Liver (tissue), 9 donors: Measurements from ENCODE around the gene SUGCT. TPM values are rescaled to one million over a fixed set of nuclear protein-coding genes. Genes with fewer than 3 reads are reported as not detected.

Experiments
- DNase-seq: peaks from one replicate; pipeline ENCODE4 v3.0.0-alpha.2; 2017; ENCODE audit warnings: low spot score
- H3K27ac ChIP-seq, 2 donors: one replicate each; pipeline ENCODE4 v1.7.0; 2013; ENCODE audit warnings: inconsistent platforms in 2 of 2, low read length in 2 of 2, control low read depth in 1 of 2, low read depth in 1 of 2, mild to moderate bottlenecking in 1 of 2
- H3K27me3 ChIP-seq, 4 donors: one replicate each; pipeline versions ENCODE4 v1.6.1 to v1.7.0; 2013; ENCODE audit warnings: low read length in 3 of 4, inconsistent platforms in 1 of 4, mild to moderate bottlenecking in 1 of 4, moderate library complexity in 1 of 4; ENCODE audit not compliant: control insufficient read depth in 4 of 4, insufficient read depth in 4 of 4
- H3K36me3 ChIP-seq, 4 donors: one replicate each; pipeline versions ENCODE4 v1.6.1 to v1.7.0; 2013; ENCODE audit warnings: low read length in 3 of 4, mild to moderate bottlenecking in 3 of 4, low read depth in 1 of 4, moderate library complexity in 1 of 4; ENCODE audit not compliant: control insufficient read depth in 4 of 4, insufficient read depth in 3 of 4
- H3K4me1 ChIP-seq, 4 donors: one replicate each; pipeline versions ENCODE4 v1.6.1 to v1.7.0; 2013; ENCODE audit warnings: low read length in 3 of 4, mild to moderate bottlenecking in 3 of 4, moderate library complexity in 1 of 4; ENCODE audit not compliant: control insufficient read depth in 4 of 4, insufficient read depth in 4 of 4
- H3K4me3 ChIP-seq, 3 donors: one replicate each; pipeline versions ENCODE4 v1.6.1 to v1.7.0; 2013; ENCODE audit warnings: low read length in 3 of 3, control low read depth in 1 of 3, low read depth in 1 of 3, mild to moderate bottlenecking in 1 of 3
- H3K9ac ChIP-seq, 2 donors: one replicate each; pipeline ENCODE4 v1.7.0; 2013; ENCODE audit warnings: low read length in 2 of 2, mild to moderate bottlenecking in 2 of 2, moderate library complexity in 2 of 2, control low read depth in 1 of 2, low read depth in 1 of 2
- H3K9me3 ChIP-seq, 4 donors: one replicate each; pipeline versions ENCODE4 v1.6.1 to v1.7.0; 2013; ENCODE audit warnings: low read length in 3 of 4; ENCODE audit not compliant: control insufficient read depth in 4 of 4
- EGR1 ChIP-seq, 2 donors: IDR thresholded peaks; 2 replicates each; pipeline ENCODE4 v1.6.1; 2016 to 2018; ENCODE audit warnings: antibody characterized with exemption in 2 of 2, low read depth in 2 of 2
- FOXA1 ChIP-seq: IDR thresholded peaks from 2 replicates; pipeline ENCODE4 v1.6.1; 2016; ENCODE audit warnings: antibody characterized with exemption
- FOXA2 ChIP-seq: IDR thresholded peaks from 2 replicates; pipeline ENCODE4 v1.6.1; 2016; ENCODE audit warnings: antibody characterized with exemption
- HNF4G ChIP-seq: IDR thresholded peaks from 2 replicates; pipeline ENCODE4 v1.6.1; 2016; ENCODE audit warnings: antibody characterized with exemption
- JUND ChIP-seq, 2 donors: IDR thresholded peaks; 2 replicates each; pipeline ENCODE4 v1.6.1; 2016; ENCODE audit warnings: antibody characterized with exemption in 2 of 2
- NR2F2 ChIP-seq: IDR thresholded peaks from 2 replicates; pipeline ENCODE4 v1.6.1; 2016; ENCODE audit warnings: antibody characterized with exemption
- RAD21 ChIP-seq, 2 donors: IDR thresholded peaks; 2 replicates each; pipeline ENCODE4 v1.6.1; 2016; ENCODE audit warnings: antibody characterized with exemption in 2 of 2, mild to moderate bottlenecking in 2 of 2
- RXRA ChIP-seq, 2 donors: IDR thresholded peaks; 2 replicates each; pipeline ENCODE4 v1.6.1; 2017 to 2018; ENCODE audit warnings: antibody characterized with exemption in 2 of 2, mild to moderate bottlenecking in 1 of 2
- SP1 ChIP-seq: IDR thresholded peaks from 2 replicates; pipeline ENCODE4 v1.6.1; 2018; ENCODE audit warnings: antibody characterized with exemption, mild to moderate bottlenecking
- TAF1 ChIP-seq: conservative IDR thresholded peaks from 2 replicates; pipeline ENCODE4 v1.6.1; 2016; ENCODE audit warnings: antibody characterized with exemption, mild to moderate bottlenecking
- YY1 ChIP-seq: IDR thresholded peaks from 2 replicates; pipeline ENCODE4 v1.6.1; 2016; ENCODE audit warnings: antibody characterized with exemption, mild to moderate bottlenecking
- WGBS: extraction: QIAGEN DNeasy Blood & Tissue Kit; methylation state at CpG from one replicate; pipeline ENCODE4 v1.1.7; 2013; 5-methylcytosine and 5-hydroxymethylcytosine counted together
- polyA plus RNA-seq, 2 donors: library from polyadenylated mRNA; stranded (reverse) in 1 of 2; unstranded in 1 of 2; fragments of 200-250 nt in 1 of 2; fragments of >200 nt in 1 of 2; fragmentation: Nextera tagmentation in 1 of 2; extraction: Ambion mirVana in 1 of 2; gene quantifications; one replicate each; pipeline versions ENCODE4 v1.2.1 to v1.2.3, GENCODE V29; 2013 to 2015
- total RNA-seq, 2 donors: library from RNA; depleted of rRNA; stranded (reverse); fragments of >200 nt; gene quantifications; one replicate each; pipeline ENCODE4 v1.2.3, GENCODE V29; 2014
- TF ChIP-seq, protein P1 (sequence below): IDR thresholded peaks from 2 replicates; pipeline ENCODE4 v1.6.1; 2016; ENCODE audit warnings: antibody characterized with exemption
- TF ChIP-seq, protein P2 (sequence below): IDR thresholded peaks from 2 replicates; pipeline ENCODE4 v1.6.1; 2016; ENCODE audit warnings: antibody characterized with exemption, mild to moderate bottlenecking
- TF ChIP-seq, protein P3 (sequence below): IDR thresholded peaks from 2 replicates; pipeline ENCODE4 v1.6.1; 2016; ENCODE audit warnings: antibody characterized with exemption
- TF ChIP-seq, protein P4 (sequence below): fragments of 150-350 bp; IDR thresholded peaks from 2 replicates; pipeline ENCODE4 v1.5.1; 2017; ENCODE audit warnings: improper control_type of control experiment, low read depth, low read length; ENCODE audit not compliant: missing input control
- donor health status: healthy.
- donor health status: healthy.
- donor health status: healthy.
- donor health status: healthy.
- donor health status: healthy.

SUGCT gene
- total and polyA plus RNA-seq, 4 donors: 6.2 to 11.9 (median 9.9) TPM

DNA sequence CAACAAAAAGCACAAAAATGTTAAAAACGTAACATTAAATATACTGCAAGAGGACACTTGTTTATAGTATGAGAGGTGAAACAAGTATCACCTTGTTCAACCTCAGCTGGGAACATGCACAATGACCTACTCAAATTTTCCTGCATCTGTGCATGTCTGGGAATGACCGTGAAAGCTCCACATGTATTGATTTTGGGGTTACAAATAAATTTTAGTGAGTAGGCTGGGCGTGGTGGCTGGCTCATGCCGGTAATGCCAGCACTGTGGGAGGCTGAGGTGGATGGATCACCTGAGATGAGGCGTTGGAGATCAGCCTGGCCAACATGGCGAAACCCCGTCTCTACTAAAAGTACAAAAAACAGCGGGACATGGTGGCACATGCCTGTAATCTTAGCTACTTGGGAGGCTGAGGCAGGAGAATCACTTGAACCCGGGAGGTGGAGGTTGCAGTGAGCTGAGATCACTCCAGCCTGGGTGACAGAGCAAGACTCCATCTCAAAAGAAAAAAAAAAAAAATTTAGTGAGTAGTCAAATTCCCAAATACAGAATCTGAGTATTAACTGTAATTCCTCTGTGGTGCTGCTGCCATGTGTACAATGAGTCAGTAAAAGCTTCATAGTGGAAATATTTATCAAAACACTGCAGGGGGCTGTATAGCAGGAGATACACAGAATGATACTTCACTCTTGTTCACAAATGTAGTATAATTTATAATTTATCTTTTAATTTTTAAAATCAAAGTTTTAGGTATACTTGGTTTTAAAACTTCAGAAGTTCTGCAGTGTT is 41.1 kb downstream of the SUGCT start:
- TF ChIP-seq RAD21 (IDR thresholded peaks at IDR 0.05) (no peak), YY1 (peak; percentile 25), NR2F2 (no peak), FOXA2 (no peak), JUND (IDR thresholded peaks at IDR 0.05) (peak in 1 of 2 donors; percentile 38), EGR1 (IDR thresholded peaks at IDR 0.05; ENCODE audit: low read depth in 2 of 2) (no peak), RXRA (IDR thresholded peaks at IDR 0.05) (peak; percentile 51 to 79), SP1 (no peak), HNF4G (no peak)
- TF ChIP-seq, protein P1, sequence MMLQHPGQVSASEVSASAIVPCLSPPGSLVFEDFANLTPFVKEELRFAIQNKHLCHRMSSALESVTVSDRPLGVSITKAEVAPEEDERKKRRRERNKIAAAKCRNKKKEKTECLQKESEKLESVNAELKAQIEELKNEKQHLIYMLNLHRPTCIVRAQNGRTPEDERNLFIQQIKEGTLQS: no peak
- TF ChIP-seq, protein P2, sequence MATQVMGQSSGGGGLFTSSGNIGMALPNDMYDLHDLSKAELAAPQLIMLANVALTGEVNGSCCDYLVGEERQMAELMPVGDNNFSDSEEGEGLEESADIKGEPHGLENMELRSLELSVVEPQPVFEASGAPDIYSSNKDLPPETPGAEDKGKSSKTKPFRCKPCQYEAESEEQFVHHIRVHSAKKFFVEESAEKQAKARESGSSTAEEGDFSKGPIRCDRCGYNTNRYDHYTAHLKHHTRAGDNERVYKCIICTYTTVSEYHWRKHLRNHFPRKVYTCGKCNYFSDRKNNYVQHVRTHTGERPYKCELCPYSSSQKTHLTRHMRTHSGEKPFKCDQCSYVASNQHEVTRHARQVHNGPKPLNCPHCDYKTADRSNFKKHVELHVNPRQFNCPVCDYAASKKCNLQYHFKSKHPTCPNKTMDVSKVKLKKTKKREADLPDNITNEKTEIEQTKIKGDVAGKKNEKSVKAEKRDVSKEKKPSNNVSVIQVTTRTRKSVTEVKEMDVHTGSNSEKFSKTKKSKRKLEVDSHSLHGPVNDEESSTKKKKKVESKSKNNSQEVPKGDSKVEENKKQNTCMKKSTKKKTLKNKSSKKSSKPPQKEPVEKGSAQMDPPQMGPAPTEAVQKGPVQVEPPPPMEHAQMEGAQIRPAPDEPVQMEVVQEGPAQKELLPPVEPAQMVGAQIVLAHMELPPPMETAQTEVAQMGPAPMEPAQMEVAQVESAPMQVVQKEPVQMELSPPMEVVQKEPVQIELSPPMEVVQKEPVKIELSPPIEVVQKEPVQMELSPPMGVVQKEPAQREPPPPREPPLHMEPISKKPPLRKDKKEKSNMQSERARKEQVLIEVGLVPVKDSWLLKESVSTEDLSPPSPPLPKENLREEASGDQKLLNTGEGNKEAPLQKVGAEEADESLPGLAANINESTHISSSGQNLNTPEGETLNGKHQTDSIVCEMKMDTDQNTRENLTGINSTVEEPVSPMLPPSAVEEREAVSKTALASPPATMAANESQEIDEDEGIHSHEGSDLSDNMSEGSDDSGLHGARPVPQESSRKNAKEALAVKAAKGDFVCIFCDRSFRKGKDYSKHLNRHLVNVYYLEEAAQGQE: no peak
- TF ChIP-seq, protein P3, sequence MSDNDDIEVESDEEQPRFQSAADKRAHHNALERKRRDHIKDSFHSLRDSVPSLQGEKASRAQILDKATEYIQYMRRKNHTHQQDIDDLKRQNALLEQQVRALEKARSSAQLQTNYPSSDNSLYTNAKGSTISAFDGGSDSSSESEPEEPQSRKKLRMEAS: peak; percentile 21
- 53% methylated on average over 9 of the region's 9 CpGs for WGBS
- no peak overlapping the region for H3K27ac ChIP-seq

DNA sequence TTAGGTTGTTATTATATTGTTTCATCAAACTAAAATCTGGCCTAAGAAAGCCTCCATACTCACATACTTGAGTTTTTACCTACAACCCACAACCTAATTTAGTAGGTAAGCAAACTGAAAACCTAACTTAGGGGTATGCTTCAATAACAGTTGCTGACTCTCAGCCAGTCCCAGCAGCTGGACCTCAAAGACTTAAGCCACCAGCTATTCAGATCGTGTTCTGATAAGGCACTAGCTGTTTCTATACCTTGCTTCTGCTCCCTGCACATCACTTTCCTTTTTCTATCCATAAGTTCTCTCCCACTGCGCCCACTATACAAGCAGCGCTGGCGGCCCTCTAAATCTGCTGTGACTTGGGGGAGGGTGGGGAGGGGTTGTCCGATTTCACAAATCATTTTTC is 42.3 kb downstream of the SUGCT start:
- H3K4me1 ChIP-seq: peaks cover 0 to 5% (median 3%) of the 10 kb centered on the region in 4 donors
- 96% methylated on average over 5 of the region's 5 CpGs for WGBS
- no peaks in the 10 kb centered on the region for H3K36me3 ChIP-seq
- TF ChIP-seq TAF1 (no peak), FOXA1 (no peak), SP1 (no peak)
- TF ChIP-seq, protein P4, sequence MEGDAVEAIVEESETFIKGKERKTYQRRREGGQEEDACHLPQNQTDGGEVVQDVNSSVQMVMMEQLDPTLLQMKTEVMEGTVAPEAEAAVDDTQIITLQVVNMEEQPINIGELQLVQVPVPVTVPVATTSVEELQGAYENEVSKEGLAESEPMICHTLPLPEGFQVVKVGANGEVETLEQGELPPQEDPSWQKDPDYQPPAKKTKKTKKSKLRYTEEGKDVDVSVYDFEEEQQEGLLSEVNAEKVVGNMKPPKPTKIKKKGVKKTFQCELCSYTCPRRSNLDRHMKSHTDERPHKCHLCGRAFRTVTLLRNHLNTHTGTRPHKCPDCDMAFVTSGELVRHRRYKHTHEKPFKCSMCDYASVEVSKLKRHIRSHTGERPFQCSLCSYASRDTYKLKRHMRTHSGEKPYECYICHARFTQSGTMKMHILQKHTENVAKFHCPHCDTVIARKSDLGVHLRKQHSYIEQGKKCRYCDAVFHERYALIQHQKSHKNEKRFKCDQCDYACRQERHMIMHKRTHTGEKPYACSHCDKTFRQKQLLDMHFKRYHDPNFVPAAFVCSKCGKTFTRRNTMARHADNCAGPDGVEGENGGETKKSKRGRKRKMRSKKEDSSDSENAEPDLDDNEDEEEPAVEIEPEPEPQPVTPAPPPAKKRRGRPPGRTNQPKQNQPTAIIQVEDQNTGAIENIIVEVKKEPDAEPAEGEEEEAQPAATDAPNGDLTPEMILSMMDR: no peak
- DNase-seq: no peak
- H3K9ac ChIP-seq: no peak overlapping the region
- no peaks in the 10 kb centered on the region for H3K9me3 ChIP-seq
- no peak overlapping the region for H3K4me3 ChIP-seq
- no peaks in the 10 kb centered on the region for H3K27me3 ChIP-seq
- no peak overlapping the region for H3K27ac ChIP-seq

More for the DNA sequence above, 41.1 kb downstream of the SUGCT start:
- Histone ChIP-seq H3K36me3 (no peaks in the 10 kb centered on the region), H3K27me3 (no peaks in the 10 kb centered on the region), H3K4me1 (peaks cover 0 to 5% (median 3%) of the 10 kb centered on the region in 4 donors), H3K9me3 (no peaks in the 10 kb centered on the region), H3K4me3 (no peak overlapping the region), H3K9ac (no peak overlapping the region)
- DNase-seq: no peak
